ENCODE measurements around the gene LY6G6D.

The LY6G6D gene

GRCh38 chr6:31740397-31741223 is 25.5 kb downstream of the LY6G6D start:
- TF ChIP-seq TOX (CRISPR knock-in tag; IDR thresholded peaks at IDR 0.05; ENCODE audit: borderline replicate concordance): no peak
- TF ChIP-seq TCF4 (CRISPR knock-in tag; IDR thresholded peaks at IDR 0.05; ENCODE audit: borderline replicate concordance): no peak
- no peak for TF ChIP-seq SNAI2 (CRISPR knock-in tag; IDR thresholded peaks at IDR 0.05)
- no peak for TF ChIP-seq ZFP30 (CRISPR knock-in tag; IDR thresholded peaks at IDR 0.05)
- no peak for TF ChIP-seq ZNF8 (CRISPR knock-in tag; IDR thresholded peaks at IDR 0.05)
- TF ChIP-seq ZNF565 (CRISPR knock-in tag; conservative IDR thresholded peaks at IDR 0.05; ENCODE audit: low read depth): no peak
- TF ChIP-seq ZNF70 (CRISPR knock-in tag; IDR thresholded peaks at IDR 0.05): no peak
- no peak for TF ChIP-seq CSRNP3 (CRISPR knock-in tag; IDR thresholded peaks at IDR 0.05)
- TF ChIP-seq CSDC2 (CRISPR knock-in tag; IDR thresholded peaks at IDR 0.05): no peak
- no peak for TF ChIP-seq BACH2 (CRISPR knock-in tag; IDR thresholded peaks at IDR 0.05; ENCODE audit: borderline replicate concordance)
- no peak for TF ChIP-seq ARNTL (CRISPR knock-in tag; IDR thresholded peaks at IDR 0.05; ENCODE audit: borderline replicate concordance, low read depth)
- TF ChIP-seq ZC3H10 (CRISPR knock-in tag; IDR thresholded peaks at IDR 0.05): no peak
- TF ChIP-seq PPARA (CRISPR knock-in tag; IDR thresholded peaks at IDR 0.05; ENCODE audit: borderline replicate concordance): no peak
- TF ChIP-seq TSHZ2 (CRISPR knock-in tag; IDR thresholded peaks at IDR 0.05): no peak
- TF ChIP-seq CREB5 (CRISPR knock-in tag; IDR thresholded peaks at IDR 0.05; ENCODE audit: low read depth): no peak
- TF ChIP-seq GLIS3 (CRISPR knock-in tag; IDR thresholded peaks at IDR 0.05): no peak
- TF ChIP-seq ISL1 (CRISPR knock-in tag; IDR thresholded peaks at IDR 0.05): no peak
- no peak for TF ChIP-seq RARB (CRISPR knock-in tag; IDR thresholded peaks at IDR 0.05)
- no peak for TF ChIP-seq OSR1 (CRISPR knock-in tag; IDR thresholded peaks at IDR 0.05)
- no peak; the same call in 2 of the 3 replicates for ATAC-seq

- ATAC-seq: no peak
- TF ChIP-seq BACH2 (CRISPR knock-in tag; IDR thresholded peaks at IDR 0.05; ENCODE audit: borderline replicate concordance) (no peak), OSR1 (CRISPR knock-in tag; IDR thresholded peaks at IDR 0.05) (no peak), PATZ1 (CRISPR knock-in tag; IDR thresholded peaks at IDR 0.05; ENCODE audit: borderline replicate concordance) (no peak), GLIS3 (CRISPR knock-in tag; IDR thresholded peaks at IDR 0.05) (no peak)
Observed at GRCh38 chr6:31741815-31742214, 26.7 kb downstream of the LY6G6D start.

- no peak for TF ChIP-seq CSRNP3 (CRISPR knock-in tag; IDR thresholded peaks at IDR 0.05)
- no peak for TF ChIP-seq RARB (CRISPR knock-in tag; IDR thresholded peaks at IDR 0.05)
- no peak for TF ChIP-seq ZFP30 (CRISPR knock-in tag; IDR thresholded peaks at IDR 0.05)
- TF ChIP-seq PPARA (CRISPR knock-in tag; IDR thresholded peaks at IDR 0.05; ENCODE audit: borderline replicate concordance): no peak
- no peak for TF ChIP-seq ESRRG (CRISPR knock-in tag; IDR thresholded peaks at IDR 0.05)
- TF ChIP-seq TCF4 (CRISPR knock-in tag; IDR thresholded peaks at IDR 0.05; ENCODE audit: borderline replicate concordance): no peak
- no peak for TF ChIP-seq GLIS3 (CRISPR knock-in tag; IDR thresholded peaks at IDR 0.05)
- TF ChIP-seq ZC3H10 (CRISPR knock-in tag; IDR thresholded peaks at IDR 0.05): no peak
- TF ChIP-seq CREB5 (CRISPR knock-in tag; IDR thresholded peaks at IDR 0.05; ENCODE audit: low read depth): no peak
- no peak for TF ChIP-seq CSDC2 (CRISPR knock-in tag; IDR thresholded peaks at IDR 0.05)
- TF ChIP-seq ISL1 (CRISPR knock-in tag; IDR thresholded peaks at IDR 0.05): no peak
- TF ChIP-seq ZNF70 (CRISPR knock-in tag; IDR thresholded peaks at IDR 0.05): no peak
- TF ChIP-seq TOX (CRISPR knock-in tag; IDR thresholded peaks at IDR 0.05; ENCODE audit: borderline replicate concordance): no peak
- ATAC-seq: no peak
Observed at GRCh38 chr6:31742894-31743293, 27.7 kb downstream of the LY6G6D start.
